HG03575 (cell line): ENCODE measurements around the gene CALD1.

Source experiments
- ATAC-seq: cut with Tn5 transposase; IDR thresholded peaks from one replicate; pipeline ENCODE4 v1.9.1; 2021; ENCODE audit not compliant: unreplicated experiment, insufficient number of reproducible peaks, low FRiP score; ENCODE audit errors: extremely low read depth

CALD1 gene

GRCh38 chr7:134758981-134759380, 20.5 kb upstream of the CALD1 start:
- ATAC-seq, result no peak

- ATAC-seq, result no peak
Observed at GRCh38 chr7:134761266-134761665, 18.2 kb upstream of the CALD1 start.

- no peak for ATAC-seq
Observed at GRCh38 chr7:134763960-134764359, 15.5 kb upstream of the CALD1 start.

- no peak for ATAC-seq
Observed at GRCh38 chr7:134764365-134764764, 15.1 kb upstream of the CALD1 start.

GRCh38 chr7:134766779-134767519, 12.5 kb upstream of the CALD1 start:
- ATAC-seq, result no peak

DNA sequence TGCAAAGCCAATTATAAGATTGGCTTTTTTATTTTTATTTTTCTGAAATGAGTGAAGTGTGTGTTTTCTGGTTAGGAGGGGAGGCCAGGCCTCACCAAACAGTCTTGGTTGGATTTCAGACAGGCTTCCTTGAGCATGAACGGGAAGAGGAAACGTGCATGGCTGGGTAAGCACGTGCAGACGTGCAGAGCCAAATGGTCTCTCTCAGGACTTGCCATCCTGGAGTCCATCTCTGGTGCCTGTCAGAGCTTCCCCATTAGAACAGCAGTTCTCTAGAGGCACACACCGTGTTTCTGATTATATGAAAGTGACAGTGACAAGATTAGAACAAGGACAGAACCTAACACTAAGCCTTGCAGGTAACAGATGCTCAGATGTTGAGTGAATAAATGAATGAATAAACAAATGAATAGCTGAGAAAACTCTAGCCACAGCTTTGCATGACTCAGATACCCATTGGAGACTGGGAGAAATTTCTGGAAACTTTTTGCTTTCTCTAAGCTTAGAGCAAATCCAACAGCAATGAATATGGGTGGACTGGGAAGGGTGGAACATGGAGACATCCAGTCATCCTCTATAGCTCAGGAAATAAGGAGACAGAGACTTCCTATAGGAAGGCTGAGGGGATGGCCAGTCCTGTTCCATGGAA, 11.8 kb upstream of the CALD1 start:
- ATAC-seq, result no peak

GRCh38 chr7:134768243-134768642, 11.2 kb upstream of the CALD1 start:
- no peak for ATAC-seq

DNA sequence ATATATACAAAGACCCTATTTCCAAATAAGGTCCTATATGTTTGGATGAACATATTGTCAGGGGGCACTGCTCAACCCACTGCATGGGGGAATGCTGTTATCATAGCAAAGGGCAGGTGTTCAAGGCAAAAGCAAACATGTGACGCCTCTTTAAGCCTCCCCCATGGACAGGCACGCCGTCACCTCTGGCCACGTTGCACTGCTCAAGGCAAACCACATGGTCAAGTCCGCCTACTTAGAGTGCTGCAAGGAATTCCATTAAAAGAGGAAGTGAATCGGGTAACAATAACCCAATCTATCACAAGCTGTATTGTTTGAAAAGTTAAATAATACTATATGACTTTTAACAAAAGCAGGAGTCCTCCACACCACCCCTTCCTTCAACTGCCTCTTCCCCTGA, 8.8 kb upstream of the CALD1 start:
- no peak for ATAC-seq

GRCh38 chr7:134771111-134771510, 8.3 kb upstream of the CALD1 start:
- no peak for ATAC-seq

GRCh38 chr7:134771889-134772288, 7.5 kb upstream of the CALD1 start:
- no peak for ATAC-seq

DNA sequence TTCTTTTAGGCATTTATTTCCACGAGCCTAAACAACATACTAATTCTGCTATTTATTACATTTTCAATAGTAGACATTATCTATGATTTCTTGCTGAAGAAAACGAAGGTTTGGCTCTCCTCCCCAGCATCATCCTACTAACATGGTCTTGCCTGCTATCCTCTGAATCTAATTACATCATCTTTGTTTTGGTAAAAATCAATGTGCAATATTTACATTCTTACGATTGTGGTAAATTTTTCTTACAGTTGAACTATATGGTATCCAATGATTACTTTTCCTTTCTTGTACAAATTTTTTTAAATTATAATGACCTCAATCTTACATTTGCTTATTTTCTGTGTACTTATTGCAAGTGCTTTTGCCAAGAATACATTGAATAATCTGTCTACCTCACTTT, 7.0 kb upstream of the CALD1 start:
- ATAC-seq, result no peak

- ATAC-seq, result no peak
Observed at GRCh38 chr7:134773164-134773563, 6.3 kb upstream of the CALD1 start.

- ATAC-seq, result no peak
Observed at GRCh38 chr7:134774119-134774518, 5.3 kb upstream of the CALD1 start.

- no peak for ATAC-seq
Observed at GRCh38 chr7:134777470-134777869, 2.0 kb upstream of the CALD1 start.

DNA sequence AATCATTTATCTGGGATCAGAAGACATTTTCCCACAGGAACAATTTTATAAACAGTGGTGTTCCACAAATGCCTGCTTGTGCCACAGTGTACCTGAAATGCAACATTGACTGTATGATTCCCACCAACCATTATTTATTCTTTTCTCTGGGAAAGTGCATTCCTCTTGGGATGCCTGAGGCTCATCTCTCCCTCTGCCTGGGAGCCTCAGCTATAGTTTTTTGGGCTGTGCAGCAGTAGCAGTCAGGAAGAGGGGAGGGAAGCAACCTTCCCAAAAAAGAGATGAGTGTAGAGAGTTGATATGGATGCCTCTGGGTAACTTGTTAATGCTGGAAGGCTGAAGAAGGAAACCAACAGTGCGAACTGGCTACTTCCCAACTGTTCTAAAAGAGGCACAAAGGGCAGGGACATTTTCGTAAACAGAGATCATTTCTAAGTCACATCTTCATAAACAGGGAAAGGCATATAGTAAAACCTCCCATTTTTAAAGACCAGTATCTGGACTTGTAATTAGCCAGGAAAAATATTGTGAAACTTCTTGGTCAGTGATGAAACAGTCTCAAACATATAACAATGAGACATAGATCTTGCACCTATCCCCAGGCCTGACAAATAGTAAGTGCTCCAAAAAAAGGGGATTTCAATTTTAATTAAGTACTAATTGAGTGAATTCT, 1.4 kb upstream of the CALD1 start:
- no peak for ATAC-seq

- ATAC-seq, result no peak
Observed at GRCh38 chr7:134779741-134780065, 269 bp downstream of the CALD1 start.

DNA sequence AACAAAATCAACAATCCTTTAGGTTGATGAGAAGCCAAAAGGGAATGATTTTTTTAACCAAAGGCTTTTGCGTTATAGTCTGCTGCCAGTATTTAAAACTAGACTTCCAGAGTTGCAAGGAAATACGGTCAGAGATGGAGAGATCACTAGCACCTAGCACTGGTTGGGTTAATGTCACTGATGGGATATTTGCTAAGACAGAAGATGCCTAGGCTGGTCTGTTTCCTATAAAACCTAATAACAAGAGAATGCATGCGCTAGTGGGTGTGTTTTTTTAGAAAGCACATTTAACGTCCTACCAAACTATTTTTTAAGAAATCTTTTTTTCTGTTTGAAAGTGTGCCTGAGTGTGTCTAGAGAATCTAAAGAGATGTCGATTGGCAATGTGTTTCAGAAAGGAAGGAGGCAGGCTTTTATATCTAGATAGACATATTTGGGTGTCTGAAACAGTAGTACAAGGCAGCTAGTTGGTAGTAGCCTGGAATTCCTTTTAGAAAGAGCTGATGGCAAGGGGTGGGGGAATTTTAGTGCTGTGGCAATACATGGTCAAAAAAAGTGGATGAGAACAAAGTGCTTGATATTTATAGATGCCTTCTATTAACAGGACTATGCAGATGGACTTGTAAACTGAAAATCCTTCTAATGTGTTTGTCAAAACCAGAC, 863 bp downstream of the CALD1 start:
- no peak for ATAC-seq

- ATAC-seq, result no peak
Observed at GRCh38 chr7:134781171-134781570, 1.7 kb downstream of the CALD1 start.

DNA sequence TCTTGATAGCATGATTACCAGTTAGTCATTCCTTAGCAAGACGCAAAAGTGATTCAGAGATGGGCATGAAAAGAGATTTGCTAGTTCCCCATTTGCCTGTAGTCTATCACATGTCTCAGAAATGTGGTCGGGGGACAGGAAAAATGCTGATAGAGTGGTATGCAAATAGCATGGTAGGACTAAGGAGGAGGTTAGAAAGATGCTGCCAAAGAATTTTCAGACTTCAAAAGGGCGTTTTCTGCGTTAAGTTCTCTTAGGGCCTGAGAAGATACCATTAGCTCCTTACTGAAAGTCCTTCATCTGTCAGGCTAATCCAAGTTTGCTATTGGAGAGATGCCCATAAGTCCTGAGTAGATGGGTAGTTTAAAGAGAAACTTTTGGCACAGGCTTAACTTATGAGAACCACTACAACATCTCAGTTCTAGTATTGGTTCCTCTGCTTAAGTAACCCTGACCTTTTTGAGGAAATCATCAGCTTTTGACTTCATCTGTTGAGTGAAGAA, 2.7 kb downstream of the CALD1 start:
- peak; percentile 46 for ATAC-seq
